Lung microvascular endothelial cell (primary cell): ENCODE data around the gene PNMA6F. TPM values are rescaled to one million over a fixed set of nuclear protein-coding genes. Genes with fewer than 3 reads are reported as not detected.

ENCODE experiments used
- DNase-seq, 2 donors: peaks; one replicate each; pipeline versions ENCODE4 v3.0.0 to v3.0.0-alpha.2; 2010; ENCODE audit warnings: low read depth in 2 of 2
- total RNA-seq: library from RNA; depleted of rRNA; stranded (reverse); fragments of >200 nt; gene quantifications from 2 replicates; pipeline ENCODE4 v1.2.1, GENCODE V29; 2014

The PNMA6F gene
- total RNA-seq, result not detected in 2 replicates

GRCh38 chrX:153321381-153322124 lies at the start of gene PNMA6F:
Gene PNMA6F (minus strand): TSS chrX:153321767. CDS start chrX:153320674, 1,093 bp downstream.
- no peak for DNase-seq

DNA sequence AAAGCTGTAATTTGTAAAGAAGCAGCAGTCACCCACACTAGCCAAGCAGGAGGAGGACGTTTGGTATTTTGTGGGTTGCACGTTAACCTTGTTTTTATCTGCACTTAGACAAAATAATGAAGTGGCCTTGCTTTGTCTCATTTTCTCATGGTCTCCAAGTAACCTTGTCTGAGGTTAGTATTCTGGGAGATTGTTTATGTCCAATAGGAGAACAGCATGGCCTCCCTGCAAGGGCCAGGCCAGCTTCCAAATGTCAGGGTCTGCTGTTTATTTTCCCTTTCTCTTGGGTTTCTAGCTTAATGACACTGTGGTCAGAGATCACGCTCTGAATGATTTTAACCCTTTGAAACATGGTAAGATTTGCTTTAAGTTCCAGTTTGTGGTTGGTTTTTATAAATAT lies 49.7 kb upstream of the PNMA6F start:
- no peak for DNase-seq

GRCh38 chrX:153370293-153371055 lies 48.9 kb upstream of the PNMA6F start:
- peak in 1 of 2 donors; percentile 22 for DNase-seq

- no peak for DNase-seq
Observed at GRCh38 chrX:153366878-153367538, 45.4 kb upstream of the PNMA6F start.

DNA sequence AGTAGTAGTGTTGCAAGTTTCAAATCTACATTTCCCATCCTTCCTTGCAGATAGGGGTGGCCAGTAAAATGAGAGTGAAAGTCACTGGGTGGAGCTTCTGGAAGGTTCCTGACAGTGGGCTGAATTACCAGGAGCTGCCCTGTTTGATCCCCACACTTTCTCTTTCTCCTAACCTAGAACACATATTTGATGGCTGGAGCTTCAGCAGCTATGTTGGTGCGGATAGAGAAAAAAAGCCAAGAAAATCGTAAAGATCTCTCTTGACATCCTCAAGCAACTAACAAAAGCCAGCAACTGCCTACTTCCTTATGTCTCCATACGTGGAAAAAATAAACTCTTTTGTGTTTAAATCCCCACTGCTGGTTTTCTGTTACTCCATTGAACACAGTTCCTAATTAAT lies 44.6 kb upstream of the PNMA6F start:
- DNase-seq, result no peak

DNA sequence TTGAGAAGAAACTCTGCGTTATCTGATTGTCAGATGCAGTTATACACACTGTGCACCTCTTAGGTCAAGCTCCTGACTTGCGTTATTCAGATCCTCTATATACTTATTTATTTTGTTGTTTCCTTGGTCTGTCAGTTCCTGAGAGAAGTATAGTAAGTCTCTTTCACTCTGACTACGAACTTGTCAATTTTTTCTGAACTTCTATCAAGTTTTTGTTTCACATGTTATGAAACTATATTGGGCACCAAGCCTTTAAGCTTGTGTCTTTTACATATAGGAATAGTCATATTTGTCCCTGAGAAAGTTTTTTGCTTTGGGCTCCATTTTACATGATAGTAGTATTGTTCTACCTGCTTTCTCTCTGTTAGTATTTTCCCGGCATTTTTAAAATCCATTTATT lies 44.1 kb upstream of the PNMA6F start:
- DNase-seq, result no peak

DNA sequence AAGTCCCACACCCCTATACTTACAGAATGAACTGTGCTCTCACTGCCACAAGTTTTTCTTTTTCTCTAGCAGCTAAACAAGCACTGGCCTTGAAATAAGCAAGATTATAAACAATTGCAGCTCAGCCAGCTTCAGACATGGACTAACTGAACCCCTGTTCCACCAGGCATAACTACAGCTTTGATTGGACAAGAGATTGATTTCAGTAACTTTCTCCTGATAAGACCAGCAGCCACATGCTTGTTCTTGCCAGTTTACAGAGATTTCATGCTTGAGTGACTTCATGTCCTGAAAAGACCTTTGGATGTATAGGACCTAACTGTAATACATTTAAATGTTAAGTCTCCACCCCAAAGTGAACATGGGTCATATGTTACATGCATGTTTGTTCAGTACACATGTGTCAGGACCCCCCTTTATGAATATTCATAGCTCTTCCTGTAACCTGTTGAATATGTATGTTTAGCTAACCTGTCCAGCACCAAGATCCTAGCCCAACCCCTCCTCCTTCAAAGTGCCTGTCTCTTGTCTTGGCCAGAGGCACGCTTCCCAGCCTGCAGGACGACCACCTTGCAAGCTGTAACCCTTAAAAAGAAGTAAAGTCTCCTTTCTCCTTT lies 40.3 kb upstream of the PNMA6F start:
- no peak for DNase-seq

DNA sequence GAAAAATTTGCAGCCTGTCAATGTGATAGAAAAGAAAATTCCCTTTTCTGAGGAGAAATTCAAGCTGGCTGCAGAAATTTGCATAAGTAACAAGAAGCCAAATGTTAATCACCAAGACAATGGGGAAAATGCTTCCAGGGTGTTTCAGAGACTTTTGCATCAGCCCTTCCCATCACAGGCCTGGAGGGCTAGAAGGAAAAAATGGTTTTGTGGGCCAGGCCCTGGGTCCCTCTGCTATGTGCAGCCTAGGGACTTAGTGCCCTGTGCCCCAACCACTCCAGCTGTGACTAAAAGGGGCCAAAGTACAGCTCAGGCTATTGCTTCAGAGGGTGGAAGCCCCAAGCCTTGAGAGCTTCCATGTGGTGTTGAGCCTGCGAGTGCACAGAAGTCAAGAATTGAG lies 36.3 kb upstream of the PNMA6F start:
- no peak for DNase-seq

- DNase-seq, result no peak
Observed at GRCh38 chrX:153353416-153353815, 31.8 kb upstream of the PNMA6F start.

- no peak for DNase-seq
Observed at GRCh38 chrX:153352858-153353257, 31.3 kb upstream of the PNMA6F start.

DNA sequence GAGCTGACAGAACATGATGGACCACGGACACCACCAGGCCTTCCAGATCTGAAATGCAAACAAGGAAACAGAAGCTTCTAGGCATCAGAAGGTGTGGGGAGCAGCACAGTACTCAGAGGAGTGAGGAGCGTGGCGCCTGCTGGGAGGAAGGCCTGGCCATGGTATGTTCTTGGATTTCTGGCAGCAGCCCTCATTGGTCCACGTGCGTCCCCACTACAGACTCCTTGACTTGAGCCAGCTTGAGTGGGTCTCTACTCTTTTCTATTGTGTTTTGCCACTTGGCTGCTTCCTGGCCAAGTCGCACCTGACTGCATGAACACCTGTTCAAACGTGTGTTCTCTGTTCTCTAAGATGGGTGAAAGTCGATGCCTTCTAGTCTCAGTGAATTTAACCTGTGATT lies 30.4 kb upstream of the PNMA6F start:
- DNase-seq, result no peak

- no peak for DNase-seq
Observed at GRCh38 chrX:153349952-153350351, 28.4 kb upstream of the PNMA6F start.

- no peak for DNase-seq
Observed at GRCh38 chrX:153348421-153348820, 26.9 kb upstream of the PNMA6F start.

DNA sequence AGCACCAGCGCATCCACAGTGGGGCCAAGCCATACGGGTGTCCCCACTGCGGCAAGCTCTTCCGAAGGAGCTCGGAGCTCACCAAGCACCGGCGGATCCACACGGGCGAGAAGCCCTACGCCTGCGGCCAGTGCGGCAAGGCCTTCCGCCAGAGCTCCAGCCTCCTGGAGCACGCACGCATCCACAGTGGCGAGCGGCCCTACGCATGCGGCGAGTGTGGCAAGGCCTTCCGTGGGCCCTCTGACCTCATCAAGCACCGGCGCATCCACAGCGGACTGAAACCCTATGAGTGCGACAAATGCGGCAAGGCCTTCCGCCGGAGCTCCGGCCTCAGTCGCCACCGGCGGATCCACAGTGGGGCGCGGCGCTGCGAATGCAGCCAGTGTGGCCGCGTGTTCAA lies 26.0 kb upstream of the PNMA6F start:
- DNase-seq, result no peak

DNA sequence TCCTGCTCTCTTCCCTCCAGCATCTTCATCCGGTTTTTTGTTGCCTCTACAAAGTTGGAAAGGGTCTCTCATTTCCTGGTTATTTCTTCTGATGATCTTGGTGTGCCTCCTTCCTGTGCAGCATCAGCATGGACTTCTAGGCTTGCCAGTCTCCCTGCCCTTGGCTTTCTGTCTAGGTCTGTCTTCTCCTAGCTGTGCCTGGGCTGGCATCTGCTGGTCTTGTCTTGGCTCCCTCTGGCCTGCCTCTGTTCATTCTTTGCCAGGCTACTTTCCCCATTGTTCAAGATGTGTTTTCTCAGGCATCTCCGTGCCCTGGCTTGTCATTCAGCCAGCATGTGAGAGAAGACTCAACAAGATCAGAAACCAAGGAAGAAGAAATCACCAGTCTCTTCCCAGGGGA lies 22.1 kb upstream of the PNMA6F start:
- DNase-seq, result no peak

- DNase-seq, result no peak
Observed at GRCh38 chrX:153342762-153343558, 21.4 kb upstream of the PNMA6F start.

- no peak for DNase-seq
Observed at GRCh38 chrX:153340111-153340510, 18.5 kb upstream of the PNMA6F start.

- no peak for DNase-seq
Observed at GRCh38 chrX:153339662-153340061, 18.1 kb upstream of the PNMA6F start.

GRCh38 chrX:153338836-153339235 lies 17.3 kb upstream of the PNMA6F start:
- DNase-seq, result no peak

- no peak for DNase-seq
Observed at GRCh38 chrX:153336988-153337387, 15.4 kb upstream of the PNMA6F start.
